ENCODE measurements around the gene CNN3.
A peak's percentile ranks its signal among the peaks of the same experiment; 100 is the strongest.

CNN3 gene

GRCh38 chr1:94926915-94927404 lies at the start of gene CNN3:
TSS of gene CNN3 (minus strand) at chr1:94927110. CDS start at chr1:94926894, 216 bp downstream.
- peak; percentile 23 to 47 for DNase-seq (ENCODE audit: low read depth in 1 of 2, low spot score in 1 of 2)

- no peak for DNase-seq (ENCODE audit: low read depth in 1 of 2, low spot score in 1 of 2)
Observed at GRCh38 chr1:94974824-94975223, 47.9 kb upstream of the CNN3 start.

GRCh38 chr1:94974241-94974640 lies 47.3 kb upstream of the CNN3 start:
- DNase-seq (ENCODE audit: low read depth in 1 of 2, low spot score in 1 of 2) = no peak

GRCh38 chr1:94973309-94973922 lies 46.5 kb upstream of the CNN3 start:
- no peak for DNase-seq (ENCODE audit: low read depth in 1 of 2, low spot score in 1 of 2)

- DNase-seq (ENCODE audit: low read depth in 1 of 2, low spot score in 1 of 2) = no peak
Observed at GRCh38 chr1:94971491-94971924, 44.6 kb upstream of the CNN3 start.

GRCh38 chr1:94970783-94971182 lies 43.9 kb upstream of the CNN3 start:
- DNase-seq (ENCODE audit: low read depth in 1 of 2, low spot score in 1 of 2) = no peak

GRCh38 chr1:94969137-94969536 lies 42.2 kb upstream of the CNN3 start:
- no peak for DNase-seq (ENCODE audit: low read depth in 1 of 2, low spot score in 1 of 2)

- no peak for DNase-seq (ENCODE audit: low read depth in 1 of 2, low spot score in 1 of 2)
Observed at GRCh38 chr1:94966033-94966432, 39.1 kb upstream of the CNN3 start.

- no peak for DNase-seq (ENCODE audit: low read depth in 1 of 2, low spot score in 1 of 2)
Observed at GRCh38 chr1:94963864-94964263, 37.0 kb upstream of the CNN3 start.

GRCh38 chr1:94962409-94963265 lies 35.7 kb upstream of the CNN3 start:
- DNase-seq (ENCODE audit: low read depth in 1 of 2, low spot score in 1 of 2) = peak; percentile 1 to 8

- no peak for DNase-seq (ENCODE audit: low read depth in 1 of 2, low spot score in 1 of 2)
Observed at GRCh38 chr1:94961988-94962387, 35.1 kb upstream of the CNN3 start.

- DNase-seq (ENCODE audit: low read depth in 1 of 2, low spot score in 1 of 2) = no peak
Observed at GRCh38 chr1:94961582-94961981, 34.7 kb upstream of the CNN3 start.

GRCh38 chr1:94958081-94958480 lies 31.2 kb upstream of the CNN3 start:
- DNase-seq (ENCODE audit: low read depth in 1 of 2, low spot score in 1 of 2) = no peak

GRCh38 chr1:94955767-94956632 lies 29.1 kb upstream of the CNN3 start:
- no peak for DNase-seq (ENCODE audit: low read depth in 1 of 2, low spot score in 1 of 2)

- no peak for DNase-seq (ENCODE audit: low read depth in 1 of 2, low spot score in 1 of 2)
Observed at GRCh38 chr1:94954263-94955220, 27.6 kb upstream of the CNN3 start.

- no peak for DNase-seq (ENCODE audit: low read depth in 1 of 2, low spot score in 1 of 2)
Observed at GRCh38 chr1:94953746-94954145, 26.8 kb upstream of the CNN3 start.

GRCh38 chr1:94953107-94953506 lies 26.2 kb upstream of the CNN3 start:
- no peak for DNase-seq (ENCODE audit: low read depth in 1 of 2, low spot score in 1 of 2)

GRCh38 chr1:94952539-94952938 lies 25.6 kb upstream of the CNN3 start:
- no peak for DNase-seq (ENCODE audit: low read depth in 1 of 2, low spot score in 1 of 2)

- no peak for DNase-seq (ENCODE audit: low read depth in 1 of 2, low spot score in 1 of 2)
Observed at GRCh38 chr1:94951509-94952208, 24.7 kb upstream of the CNN3 start.

GRCh38 chr1:94951046-94951445 lies 24.1 kb upstream of the CNN3 start:
- DNase-seq (ENCODE audit: low read depth in 1 of 2, low spot score in 1 of 2) = no peak
